HG02973 (cell line): ENCODE measurements around the gene PCDHA11.
"Not testable (repeated sequence)": the region's sequence is repeated elsewhere in the genome, so short reads cannot be mapped to it uniquely, and the experiment has no call there.

Experiments used
- ATAC-seq: cut with Tn5 transposase; IDR thresholded peaks from one replicate; pipeline ENCODE4 v1.9.1; 2021; ENCODE audit warnings: moderate library complexity; ENCODE audit not compliant: unreplicated experiment

PCDHA11 gene

DNA sequence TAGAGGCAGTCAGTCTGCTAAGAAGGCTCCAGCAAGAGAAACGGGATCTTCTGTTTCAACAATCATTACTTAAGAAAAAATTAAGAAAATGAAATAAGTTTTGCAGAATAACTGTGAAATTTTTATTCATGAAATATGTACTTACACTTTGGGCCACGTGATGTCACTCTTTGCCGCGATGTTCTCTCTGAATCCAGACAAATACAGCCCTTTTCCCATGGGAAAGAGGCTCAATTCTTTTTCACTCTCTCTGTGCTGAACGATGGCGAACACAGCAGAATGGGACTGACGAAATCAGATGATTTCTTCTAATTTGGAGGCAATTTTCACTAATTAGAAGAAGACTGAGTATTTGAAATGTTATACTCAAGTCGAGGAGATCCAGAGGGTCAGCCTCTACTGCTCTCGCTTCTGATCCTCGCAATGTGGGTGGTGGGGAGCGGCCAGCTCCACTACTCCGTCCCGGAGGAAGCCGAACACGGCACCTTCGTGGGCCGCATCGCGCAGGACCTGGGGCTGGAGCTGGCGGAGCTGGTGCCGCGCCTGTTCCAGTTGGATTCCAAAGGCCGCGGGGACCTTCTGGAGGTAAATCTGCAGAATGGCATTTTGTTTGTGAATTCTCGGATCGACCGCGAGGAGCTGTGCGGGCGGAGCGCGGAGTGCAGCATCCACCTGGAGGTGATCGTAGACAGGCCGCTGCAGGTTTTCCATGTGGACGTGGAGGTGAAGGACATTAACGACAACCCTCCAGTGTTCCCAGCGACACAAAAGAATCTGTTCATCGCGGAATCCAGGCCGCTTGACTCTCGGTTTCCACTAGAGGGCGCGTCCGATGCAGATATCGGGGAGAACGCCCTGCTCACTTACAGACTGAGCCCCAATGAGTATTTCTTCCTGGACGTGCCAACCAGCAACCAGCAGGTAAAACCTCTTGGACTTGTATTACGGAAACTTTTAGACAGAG lies 20.3 kb upstream of the PCDHA11 start, which contains the start of gene PCDHA9:
TSS of gene PCDHA9 (plus strand) at position 244 of the 964 bp plus-strand sequence. CDS start at position 358, 114 bp downstream.
- ATAC-seq: not testable (repeated sequence)

- not testable (repeated sequence) for ATAC-seq
Observed at GRCh38 chr5:140849831-140850634, 18.7 kb upstream of the PCDHA11 start.

- no peak for ATAC-seq
Observed at GRCh38 chr5:140855772-140856674, 12.7 kb upstream of the PCDHA11 start, which contains the start of gene PCDHA10. Gene PCDHA10, plus strand, starts transcription at chr5:140855897. Its CDS starts 152 bp downstream, at chr5:140856049.

DNA sequence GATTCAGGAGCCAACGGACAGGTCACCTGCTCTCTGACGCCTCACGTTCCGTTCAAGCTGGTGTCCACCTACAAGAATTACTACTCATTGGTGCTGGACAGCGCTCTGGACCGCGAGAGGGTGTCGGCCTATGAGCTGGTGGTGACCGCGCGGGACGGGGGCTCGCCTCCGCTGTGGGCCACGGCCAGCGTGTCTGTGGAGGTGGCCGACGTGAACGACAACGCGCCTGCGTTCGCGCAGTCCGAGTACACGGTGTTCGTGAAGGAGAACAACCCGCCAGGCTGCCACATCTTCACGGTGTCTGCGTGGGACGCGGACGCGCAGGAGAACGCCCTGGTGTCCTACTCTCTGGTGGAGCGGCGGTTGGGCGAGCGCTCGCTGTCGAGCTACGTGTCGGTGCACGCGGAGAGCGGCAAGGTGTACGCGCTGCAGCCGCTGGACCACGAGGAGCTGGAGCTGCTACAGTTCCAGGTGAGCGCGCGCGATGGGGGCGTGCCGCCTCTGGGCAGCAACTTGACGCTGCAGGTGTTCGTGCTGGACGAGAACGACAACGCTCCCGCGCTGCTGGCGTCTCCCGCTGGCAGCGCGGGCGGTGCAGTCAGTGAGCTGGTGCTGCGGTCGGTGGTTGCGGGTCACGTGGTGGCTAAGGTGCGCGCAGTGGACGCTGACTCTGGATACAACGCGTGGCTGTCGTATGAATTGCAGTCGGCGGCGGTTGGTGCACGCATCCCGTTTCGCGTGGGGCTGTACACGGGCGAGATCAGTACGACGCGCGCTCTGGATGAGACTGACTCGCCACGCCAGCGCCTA lies 11.4 kb upstream of the PCDHA11 start:
- no peak for ATAC-seq

- no peak for ATAC-seq
Observed at GRCh38 chr5:140857987-140858240, 10.8 kb upstream of the PCDHA11 start.

DNA sequence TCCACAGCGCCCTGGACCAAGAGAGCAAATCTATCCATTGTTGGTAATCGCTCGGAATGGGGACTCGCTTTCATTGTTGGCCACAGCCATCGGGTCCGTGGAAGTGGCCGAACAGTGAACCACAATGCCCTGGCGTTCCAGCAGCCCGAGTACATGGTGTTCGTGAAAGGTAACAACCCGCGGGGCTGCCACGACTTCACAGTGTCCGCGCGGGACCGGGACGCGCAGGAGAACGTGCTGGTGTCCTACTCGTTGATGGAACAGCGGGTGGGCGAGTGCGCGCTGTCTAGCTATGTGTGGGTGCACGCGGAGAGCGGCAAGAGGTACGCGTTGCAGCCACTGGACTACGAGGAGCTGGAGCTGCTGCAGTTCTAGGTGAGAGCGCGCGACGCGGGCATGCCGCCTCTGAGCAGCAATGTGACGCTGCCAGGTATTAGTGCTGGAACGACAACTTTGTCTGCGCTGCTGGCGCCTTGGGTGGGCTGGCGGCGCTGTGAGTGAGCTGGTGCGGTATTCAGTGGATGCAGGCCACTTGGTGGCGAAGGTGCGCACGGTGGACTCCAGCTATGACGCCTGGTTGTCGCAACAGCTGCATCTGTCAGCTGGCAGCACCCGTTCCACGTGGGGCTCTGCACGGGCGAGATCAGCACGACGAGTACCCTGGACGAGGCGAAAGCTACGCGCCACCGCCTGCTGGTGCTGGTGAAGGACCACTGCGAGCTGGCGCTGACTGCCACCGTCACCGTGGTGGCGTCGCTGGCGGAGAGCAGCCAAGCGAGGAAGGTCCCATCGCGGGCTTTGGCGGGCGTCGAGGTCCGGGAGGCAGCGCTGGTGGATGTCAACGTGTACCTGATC lies 6.1 kb upstream of the PCDHA11 start:
- ATAC-seq: no peak

GRCh38 chr5:140869555-140869886 lies 764 bp downstream of the PCDHA11 start:
- no peak for ATAC-seq

DNA sequence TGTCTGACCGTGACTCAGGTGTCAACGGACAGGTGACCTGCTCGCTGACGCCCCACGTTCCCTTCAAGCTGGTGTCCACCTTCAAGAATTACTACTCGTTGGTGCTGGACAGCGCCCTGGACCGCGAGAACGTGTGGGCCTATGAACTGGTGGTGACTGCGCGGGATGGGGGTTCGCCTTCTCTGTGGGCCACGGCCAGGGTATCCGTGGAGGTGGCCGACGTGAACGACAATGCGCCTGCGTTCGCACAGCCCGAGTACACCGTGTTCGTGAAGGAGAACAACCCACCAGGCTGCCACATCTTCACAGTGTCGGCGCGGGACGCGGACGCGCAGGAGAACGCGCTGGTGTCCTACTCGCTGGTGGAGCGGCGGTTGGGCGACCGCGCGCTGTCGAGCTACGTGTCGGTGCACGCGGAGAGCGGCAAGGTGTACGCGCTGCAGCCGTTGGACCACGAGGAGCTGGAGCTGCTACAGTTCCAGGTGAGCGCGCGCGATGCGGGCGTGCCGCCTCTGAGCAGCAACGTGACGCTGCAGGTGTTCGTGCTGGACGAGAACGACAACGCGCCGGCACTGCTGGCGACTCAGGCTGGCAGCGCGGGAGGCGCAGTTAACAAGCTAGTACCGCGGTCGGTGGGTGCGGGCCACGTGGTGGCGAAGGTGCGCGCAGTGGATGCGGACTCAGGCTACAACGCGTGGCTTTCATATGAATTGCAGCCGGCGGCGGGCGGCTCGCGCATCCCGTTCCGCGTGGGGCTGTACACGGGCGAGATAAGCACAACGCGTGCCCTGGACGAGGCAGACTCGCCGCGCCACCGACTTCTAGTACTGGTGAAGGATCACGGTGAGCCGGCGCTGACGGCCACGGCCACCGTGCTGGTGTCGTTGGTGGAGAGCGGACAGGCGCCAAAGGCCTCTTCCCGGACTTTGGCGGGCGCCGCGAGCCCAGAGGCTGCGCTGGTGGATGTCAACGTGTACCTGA lies 1.8 kb downstream of the PCDHA11 start:
- no peak for ATAC-seq

- no peak for ATAC-seq
Observed at GRCh38 chr5:140875085-140876065, 6.6 kb downstream of the PCDHA11 start, which contains the start of gene PCDHA12. Gene PCDHA12, plus strand, starts transcription at chr5:140875308. Its CDS starts 165 bp downstream, at chr5:140875473.

GRCh38 chr5:140876541-140877261 lies 7.9 kb downstream of the PCDHA11 start:
- not testable (repeated sequence) for ATAC-seq

DNA sequence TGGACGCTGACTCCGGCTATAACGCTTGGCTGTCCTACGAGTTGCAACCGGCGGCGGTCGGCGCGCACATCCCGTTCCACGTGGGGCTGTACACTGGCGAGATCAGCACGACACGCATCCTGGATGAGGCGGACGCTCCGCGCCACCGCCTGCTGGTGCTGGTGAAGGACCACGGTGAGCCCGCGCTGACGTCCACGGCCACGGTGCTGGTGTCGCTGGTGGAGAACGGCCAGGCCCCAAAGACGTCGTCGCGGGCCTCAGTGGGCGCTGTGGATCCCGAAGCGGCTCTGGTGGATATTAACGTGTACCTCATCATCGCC lies 8.5 kb downstream of the PCDHA11 start:
- ATAC-seq: no peak

DNA sequence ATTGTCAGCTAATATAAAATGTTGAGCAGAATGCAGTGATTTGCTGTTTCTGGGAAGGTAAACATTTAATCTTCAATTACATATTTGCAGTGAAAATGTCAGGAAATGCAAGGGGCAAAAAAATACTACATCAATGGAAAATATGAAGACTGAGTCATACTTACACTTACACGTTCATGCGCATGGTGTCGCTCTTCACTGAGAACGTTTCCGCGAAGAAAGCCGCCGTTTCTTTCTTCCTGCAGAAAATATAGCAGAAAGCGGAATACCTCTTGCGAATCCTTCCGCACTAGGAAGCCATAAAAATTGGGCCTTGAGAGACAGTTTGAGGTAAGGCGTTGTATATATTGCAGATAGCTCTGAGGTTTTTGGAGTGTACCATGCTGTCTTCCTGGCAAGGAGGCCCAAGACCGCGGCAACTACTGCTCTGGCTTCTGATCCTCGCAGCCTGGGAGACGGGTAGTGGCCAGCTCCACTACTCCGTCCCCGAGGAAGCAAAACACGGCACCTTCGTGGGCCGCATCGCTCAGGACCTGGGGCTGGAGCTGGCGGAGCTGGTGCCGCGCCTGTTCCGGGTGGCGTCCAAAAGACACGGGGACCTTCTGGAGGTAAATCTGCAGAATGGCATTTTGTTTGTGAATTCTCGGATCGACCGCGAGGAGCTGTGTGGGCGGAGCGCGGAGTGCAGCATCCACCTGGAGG lies 13.3 kb downstream of the PCDHA11 start, which contains the start of gene PCDHA13:
TSS of gene PCDHA13 (plus strand) at position 236 of the 702 bp plus-strand sequence. CDS start at position 381, 145 bp downstream.
- no peak for ATAC-seq

GRCh38 chr5:140882591-140882899 lies 13.8 kb downstream of the PCDHA11 start:
- ATAC-seq: no peak

DNA sequence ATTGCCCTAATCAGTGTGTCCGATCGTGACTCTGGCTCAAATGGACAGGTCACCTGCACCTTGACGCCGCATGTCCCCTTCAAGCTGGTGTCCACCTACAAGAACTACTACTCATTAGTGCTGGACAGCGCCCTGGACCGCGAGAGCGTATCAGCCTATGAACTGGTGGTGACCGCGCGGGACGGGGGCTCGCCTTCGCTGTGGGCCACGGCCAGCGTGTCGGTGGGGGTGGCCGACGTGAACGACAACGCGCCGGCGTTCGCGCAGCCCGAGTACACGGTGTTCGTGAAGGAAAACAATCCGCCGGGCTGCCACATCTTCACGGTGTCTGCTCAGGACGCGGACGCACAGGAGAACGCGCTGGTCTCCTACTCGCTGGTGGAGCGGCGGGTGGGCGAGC lies 14.6 kb downstream of the PCDHA11 start:
- no peak for ATAC-seq

GRCh38 chr5:140883927-140884697 lies 15.4 kb downstream of the PCDHA11 start:
- no peak for ATAC-seq
